HG03558 (cell line): ENCODE data around the gene SNAI1.
A peak's percentile ranks its signal among the peaks of the same experiment; 100 is the strongest.
"Not testable (repeated sequence)": the region's sequence is repeated elsewhere in the genome, so short reads cannot be mapped to it uniquely, and the experiment has no call there.

Source experiments
- ATAC-seq: cut with Tn5 transposase; IDR thresholded peaks from one replicate; pipeline ENCODE4 v1.9.1; 2021; ENCODE audit warnings: moderate number of reproducible peaks; ENCODE audit not compliant: unreplicated experiment; ENCODE audit errors: extremely low read depth

The SNAI1 gene

DNA sequence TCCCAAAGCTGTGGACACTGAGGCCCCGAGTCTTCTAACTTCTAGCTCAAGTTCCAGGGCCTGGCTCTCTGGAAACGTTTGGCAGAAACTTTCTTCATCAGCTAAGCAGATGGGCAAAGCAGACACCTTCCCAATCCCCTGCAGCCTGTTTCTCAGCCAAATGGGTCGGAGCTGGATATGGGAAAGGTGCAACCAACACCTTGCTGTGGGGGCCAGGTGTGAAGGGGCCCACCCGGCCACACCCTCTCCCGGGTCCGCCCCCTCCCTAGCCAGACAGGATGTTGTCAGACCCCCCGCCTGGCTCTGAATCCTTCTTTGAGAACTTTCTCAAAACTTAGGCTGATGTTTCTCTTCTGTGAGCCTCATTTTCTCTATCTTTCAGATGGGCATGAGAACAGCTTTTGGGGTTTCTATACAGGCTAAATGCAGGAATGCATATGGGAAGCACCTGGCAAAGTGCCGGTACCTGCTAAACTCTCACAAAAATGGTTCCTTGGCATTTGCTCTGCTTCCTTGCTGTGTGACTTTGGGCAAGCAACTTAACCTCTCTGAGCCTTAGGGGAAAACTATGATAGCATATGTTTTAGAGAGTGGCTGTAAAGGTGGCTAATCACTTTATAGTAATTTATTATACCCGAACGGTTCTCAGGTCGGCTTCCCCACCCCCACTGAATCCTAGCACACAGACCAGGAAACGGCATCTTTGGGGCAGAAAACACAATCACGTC is 1.8 kb downstream of the SNAI1 start:
- no peak for ATAC-seq

DNA sequence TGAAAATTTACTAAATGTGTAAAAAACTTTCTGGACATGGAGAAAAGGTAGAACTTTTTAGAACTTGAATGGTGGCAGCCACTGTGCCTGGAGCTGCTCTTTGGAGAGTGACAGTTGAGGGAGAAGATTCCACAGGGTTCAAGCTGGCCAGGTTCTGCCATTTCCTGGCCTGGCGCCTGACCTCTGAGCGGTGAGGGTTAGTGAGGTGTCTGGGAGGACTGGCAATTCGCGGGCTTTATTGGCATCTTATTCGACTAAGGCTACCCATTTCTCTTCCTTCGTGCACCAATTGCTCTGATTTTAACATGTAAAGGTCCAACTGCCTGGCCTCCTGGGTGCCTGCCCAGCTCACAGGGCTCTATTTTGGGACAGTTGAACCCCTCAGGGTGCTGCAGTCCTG is 2.4 kb downstream of the SNAI1 start:
- ATAC-seq: no peak

DNA sequence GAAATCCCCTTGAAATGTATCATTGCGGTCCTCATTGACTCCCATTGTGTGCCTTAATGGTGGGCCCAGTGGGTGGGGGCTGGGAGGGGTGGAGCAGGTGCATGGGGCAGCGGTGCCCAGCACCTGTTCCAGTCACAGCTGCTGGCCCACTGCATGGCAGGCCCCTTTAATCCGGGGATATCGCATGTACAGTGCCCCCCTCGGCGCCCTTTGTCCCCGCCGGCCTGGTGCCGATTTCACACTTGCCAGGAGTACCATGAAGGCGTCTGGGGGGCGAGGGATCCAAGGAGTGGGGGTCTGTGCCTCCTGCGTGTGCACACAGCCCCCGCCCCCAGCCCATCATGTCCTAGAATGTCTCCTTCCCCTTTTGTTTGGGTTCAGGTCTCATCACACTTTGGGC is 2.8 kb downstream of the SNAI1 start:
- ATAC-seq: no peak

DNA sequence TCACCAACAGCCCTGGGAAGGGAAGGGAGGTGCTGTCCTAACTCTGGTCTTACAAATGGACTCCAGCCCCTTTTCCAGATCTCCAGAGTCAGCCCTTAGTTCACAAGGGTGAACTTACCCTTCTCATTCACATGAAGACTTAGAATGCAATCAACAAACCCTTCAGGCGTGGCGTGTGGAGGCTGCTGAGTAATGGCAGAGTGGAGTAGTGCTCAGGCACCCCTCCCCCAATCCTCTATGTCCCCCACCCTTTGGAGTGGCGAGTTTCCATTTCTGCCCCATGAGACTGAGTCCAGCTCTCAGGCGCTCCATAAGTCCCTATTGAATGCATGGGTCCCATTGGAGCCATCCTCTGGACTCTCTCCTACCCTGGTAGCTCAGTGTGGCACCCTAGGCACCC is 3.3 kb downstream of the SNAI1 start:
- no peak for ATAC-seq

DNA sequence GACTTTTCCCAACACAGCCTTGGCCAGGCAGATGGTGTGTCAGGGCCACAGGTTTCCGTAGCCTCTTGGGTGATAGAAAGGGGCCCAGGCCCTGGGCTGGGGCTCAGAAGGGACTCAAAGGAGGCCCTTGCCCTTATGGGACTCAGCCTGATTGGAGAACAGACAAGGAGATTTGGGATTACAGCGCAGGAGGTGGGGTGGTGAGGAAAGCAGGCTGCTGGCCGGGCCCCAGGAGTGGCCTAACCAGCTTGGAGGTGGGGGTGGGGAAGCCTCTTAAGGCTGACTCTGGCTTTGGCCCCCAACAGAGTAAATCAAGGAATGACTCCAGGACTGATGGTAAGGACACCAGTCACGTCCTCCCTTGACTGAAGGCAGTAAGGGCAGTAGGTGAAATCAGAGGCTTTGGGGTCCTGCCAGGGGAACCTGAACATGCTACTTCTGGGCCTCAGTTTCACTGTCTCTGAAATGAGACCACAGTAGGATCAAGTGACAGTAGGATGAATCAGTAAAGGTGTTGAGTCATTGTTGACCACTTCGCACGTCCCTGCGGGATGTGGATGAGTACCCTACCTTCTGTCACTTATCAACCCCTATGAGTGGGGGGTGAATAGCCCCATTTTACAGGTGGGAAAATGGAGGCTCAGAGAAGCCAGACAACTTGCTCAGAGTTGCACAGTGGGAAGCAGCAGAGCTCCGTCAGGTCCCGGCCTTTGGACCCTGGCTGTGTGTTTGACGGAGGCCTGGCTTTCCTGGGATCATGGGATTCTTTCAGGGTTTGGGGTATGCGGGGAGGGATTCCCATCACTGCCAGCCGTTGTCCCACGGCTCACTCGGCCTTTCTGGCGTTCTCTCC is 4.5 kb downstream of the SNAI1 start:
- ATAC-seq: no peak

DNA sequence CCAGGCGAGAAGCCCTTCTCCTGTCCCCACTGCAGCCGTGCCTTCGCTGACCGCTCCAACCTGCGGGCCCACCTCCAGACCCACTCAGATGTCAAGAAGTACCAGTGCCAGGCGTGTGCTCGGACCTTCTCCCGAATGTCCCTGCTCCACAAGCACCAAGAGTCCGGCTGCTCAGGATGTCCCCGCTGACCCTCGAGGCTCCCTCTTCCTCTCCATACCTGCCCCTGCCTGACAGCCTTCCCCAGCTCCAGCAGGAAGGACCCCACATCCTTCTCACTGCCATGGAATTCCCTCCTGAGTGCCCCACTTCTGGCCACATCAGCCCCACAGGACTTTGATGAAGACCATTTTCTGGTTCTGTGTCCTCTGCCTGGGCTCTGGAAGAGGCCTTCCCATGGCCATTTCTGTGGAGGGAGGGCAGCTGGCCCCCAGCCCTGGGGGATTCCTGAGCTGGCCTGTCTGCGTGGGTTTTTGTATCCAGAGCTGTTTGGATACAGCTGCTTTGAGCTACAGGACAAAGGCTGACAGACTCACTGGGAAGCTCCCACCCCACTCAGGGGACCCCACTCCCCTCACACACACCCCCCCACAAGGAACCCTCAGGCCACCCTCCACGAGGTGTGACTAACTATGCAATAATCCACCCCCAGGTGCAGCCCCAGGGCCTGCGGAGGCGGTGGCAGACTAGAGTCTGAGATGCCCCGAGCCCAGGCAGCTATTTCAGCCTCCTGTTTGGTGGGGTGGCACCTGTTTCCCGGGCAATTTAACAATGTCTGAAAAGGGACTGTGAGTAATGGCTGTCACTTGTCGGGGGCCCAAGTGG is 5.3 kb downstream of the SNAI1 start:
- ATAC-seq: no peak

DNA sequence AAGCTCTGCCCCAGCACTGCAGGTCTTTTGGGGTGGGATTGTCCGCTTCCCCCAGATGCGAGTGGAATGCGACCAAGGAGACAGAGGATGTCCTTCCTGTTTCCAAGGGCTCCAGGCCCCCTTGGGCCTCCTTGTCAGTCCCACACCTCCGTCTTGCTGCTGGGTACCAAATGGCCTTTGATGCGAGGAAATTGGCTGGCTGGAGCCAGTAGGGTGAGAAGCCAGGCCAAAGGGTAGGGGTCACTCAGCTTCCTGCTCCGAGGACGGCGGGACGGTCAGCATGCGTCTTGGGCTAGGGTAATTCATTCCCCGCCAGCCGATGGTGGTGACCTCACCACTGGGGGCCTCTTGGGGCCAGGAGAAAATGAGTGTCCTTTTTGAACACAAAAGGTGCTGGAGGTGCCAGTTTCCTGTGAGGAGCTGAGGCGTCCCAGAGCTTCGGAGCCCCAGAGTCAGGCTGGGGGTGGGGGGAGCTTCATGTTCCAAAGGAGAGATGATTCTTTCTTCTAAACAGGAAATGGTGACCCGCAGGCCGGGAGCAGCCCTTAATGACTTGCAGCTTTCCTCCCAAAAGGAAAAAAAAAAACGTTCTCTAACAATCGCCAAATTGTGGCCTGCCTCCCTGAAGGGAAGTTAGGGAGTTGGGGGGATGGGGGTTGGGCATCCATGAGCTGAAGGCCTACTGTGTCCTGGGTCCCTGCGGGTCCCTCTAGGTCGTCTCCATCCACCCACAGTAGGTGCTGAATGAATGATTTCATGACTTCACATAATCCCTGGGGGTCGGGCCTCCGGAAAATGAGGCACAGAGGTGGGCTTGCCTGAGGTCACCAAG is 6.7 kb downstream of the SNAI1 start:
- no peak for ATAC-seq

DNA sequence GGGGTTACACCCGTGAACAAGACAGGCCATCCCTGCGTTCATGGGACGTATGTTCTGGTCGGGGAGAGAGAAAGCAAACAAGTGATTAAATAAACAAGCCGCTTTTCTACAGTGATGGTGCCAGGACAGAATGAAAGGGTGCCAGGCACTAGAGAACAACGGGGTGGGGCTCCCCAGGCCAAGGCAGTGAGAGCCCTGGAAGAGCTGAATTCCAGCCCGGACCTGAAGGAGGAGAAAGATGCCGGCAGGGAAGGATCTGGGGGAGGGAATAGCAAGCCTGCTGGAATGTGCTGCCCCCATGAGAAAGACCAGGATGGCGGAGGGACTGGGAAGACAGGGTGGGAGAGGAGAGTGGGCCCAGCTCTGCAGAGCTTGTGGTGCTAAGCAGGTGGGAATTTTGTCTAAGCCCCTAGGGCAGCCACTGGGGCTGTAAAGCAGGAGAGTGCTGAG is 7.5 kb downstream of the SNAI1 start:
- ATAC-seq: no peak

DNA sequence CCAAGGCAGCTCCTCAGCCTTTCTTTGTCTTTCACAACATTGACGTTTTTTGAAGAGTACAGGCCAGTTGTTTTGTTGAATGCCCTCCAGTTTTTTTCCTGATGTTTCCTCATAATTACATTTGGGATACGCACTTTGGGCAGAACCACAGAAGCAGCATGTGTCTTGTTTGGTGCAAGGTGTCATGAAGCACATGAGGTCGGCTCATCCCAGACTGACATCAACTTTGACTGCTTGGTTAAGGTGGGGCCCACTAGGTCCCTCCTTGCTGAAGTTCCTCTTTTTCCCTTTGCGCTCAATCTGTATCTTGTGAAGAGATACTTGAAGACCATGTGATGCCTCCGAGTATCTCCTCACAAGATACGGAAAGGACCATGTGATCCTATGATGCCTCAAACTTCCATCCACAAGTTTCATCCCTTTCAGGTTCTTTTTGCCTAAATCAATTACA is 10.5 kb downstream of the SNAI1 start:
- ATAC-seq: no peak

DNA sequence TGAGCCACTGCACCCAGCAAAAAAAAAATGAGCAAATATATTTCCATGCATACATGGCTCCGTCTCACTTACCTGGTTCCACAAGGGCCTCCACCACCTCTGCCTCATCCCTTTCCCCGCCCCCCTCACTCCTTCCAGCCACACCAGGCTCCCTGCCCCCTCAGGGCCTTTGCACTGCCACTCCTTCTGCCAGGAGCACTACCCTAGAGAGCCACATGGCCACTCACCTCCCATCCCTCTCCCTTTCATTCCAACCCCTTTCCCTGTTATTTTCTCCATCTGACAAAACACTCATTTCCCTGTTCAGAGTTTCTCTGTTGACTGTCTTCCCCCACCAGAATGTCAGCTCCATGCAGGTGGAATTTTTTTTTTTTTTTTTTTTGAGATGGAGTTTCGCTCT is 12.8 kb downstream of the SNAI1 start:
- ATAC-seq: no peak

DNA sequence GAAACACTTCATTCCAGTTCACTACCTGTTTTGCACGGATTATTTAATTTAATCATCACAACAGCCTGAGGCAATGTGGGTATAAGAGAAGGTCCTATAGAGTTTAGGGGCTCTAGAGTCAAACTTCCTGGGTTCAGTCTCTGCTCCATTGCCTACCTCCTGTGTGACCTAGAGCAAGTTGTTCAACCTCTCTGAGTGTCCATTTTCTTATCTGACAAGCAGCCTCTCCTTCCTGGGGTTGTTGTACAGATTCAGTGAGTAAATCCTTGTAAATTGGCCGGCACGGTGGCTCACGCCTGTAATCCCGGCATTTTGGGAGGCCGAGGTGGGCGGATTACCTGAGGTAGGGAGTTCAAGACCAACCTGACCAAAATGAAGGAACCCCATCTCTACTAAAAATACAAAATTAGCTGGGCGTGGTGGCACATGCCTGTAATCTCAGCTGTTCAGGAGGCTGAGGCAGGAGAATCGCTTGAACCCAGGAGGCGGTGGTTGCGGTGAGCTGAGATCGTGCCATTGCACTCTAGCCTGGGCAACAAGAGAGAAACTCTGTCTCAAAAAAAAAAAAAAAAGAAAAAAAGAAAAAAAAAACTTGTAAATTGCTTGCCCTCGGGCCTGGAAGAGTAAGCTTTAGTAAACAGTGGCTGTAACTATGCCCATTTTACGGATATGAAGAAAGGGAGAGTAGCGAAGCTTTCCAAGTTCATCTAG is 15.9 kb downstream of the SNAI1 start:
- not testable (repeated sequence) for ATAC-seq

DNA sequence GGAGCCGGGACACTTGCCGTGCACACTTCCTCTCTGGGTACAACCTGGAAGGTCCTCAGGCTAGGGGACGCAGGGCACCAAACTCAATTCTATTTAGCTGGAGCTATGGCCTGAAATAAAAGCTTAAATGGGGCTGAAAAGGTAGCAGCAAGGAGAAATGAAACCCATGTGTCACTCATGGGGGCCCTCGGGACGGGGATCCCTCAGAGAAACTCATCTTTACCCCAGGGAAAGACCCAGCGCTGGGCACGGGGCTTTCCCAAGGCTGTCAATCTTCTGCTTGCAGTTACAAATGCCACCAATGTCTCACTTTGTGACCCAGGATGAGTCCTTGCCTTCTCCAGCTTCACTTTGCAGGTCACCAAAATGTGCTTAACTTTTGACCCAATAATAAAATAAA is 16.5 kb downstream of the SNAI1 start:
- ATAC-seq: peak; percentile 59

DNA sequence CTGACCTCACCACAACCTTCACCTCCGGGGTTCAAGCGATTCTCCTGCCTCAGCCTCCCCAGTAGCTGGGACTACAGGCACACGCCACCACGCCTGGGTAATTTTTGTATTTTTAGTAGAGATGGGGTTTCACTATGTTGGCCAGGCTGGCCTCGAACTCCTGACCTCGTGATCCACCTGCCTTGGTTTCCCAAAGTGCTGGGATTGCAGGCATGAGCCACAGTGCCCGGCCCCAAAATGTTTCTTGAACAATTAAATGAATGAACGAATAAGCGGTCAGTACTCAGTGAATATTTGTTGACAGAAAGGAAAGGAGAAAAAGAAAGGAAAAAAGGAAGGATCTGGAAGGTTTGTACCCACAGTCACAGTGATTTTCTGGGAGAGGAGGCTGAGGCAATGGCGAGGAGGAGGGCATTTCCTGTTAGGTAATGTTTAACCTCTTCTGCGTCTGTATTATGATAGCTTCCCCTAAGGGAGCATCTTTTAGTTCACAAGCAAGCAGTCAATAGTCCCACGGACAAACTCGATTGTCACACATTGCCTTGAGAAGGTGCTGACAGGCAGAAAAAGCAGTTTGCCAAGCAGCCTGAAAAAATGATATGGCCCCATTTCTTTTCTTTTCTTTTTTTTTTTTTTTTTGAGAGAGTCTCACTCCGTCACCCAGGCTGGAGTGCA is 17.9 kb downstream of the SNAI1 start:
- not testable (repeated sequence) for ATAC-seq

DNA sequence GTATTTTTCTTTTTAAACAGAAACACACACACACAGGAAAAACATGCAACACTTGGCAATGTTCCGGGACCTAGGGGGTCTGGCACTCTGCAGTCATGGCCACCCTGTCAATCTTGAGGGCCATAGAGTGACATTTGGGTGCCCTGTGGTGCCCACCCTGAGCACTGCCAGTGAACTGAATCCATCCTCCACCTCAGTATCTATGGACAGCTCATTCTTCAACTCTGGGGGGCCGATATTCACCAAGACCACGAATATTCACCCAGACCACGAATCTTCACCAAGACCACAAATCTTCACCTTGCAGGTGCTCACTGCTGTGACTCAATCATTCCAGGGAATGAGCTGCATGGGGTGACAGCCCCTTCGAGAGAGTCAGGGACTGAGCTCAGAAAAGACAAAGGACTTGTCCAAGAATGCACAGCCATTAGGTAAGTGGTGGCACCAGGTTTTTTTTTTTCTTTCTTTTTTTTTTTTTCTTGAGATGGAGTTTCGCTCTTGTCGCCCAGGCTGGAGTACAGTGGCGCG is 19.1 kb downstream of the SNAI1 start:
- ATAC-seq: no peak

DNA sequence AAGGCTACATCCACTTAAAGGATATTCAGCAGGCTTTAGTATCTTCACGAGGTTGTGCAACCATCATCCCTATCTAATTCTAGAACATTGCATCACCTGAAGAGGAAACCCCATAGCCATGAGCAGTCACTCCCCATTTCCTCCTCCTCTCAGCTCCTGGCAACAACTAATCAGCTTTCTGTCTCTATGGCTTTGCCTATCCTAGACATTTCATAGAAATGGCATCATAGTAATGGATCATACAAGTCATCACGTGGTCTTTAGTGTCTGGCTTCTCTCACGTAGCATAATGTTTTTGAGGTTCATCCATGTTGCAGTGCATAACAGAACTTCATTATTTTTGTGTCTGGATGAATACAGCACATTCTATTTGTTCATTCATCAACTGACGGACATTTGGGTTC is 20.5 kb downstream of the SNAI1 start:
- no peak for ATAC-seq

DNA sequence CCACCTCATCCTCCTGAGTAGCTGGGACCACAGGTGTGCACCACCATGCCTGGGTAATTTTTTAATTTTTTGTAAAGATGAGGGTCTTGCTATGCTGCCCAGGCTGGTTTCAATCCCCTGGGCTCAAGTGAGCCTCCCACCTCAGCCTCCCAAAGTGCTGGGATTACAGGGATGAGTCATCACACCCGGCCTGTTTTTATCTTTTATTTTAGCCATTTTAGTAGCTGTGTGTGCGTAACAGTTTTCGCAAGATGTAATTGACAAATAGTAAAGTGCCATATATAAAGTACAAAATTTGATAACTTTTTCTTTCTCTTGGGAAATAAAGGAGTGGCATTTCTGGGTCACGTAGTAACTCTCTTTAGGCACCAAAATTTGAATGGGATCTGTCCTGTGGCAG is 21.4 kb downstream of the SNAI1 start:
- no peak for ATAC-seq

DNA sequence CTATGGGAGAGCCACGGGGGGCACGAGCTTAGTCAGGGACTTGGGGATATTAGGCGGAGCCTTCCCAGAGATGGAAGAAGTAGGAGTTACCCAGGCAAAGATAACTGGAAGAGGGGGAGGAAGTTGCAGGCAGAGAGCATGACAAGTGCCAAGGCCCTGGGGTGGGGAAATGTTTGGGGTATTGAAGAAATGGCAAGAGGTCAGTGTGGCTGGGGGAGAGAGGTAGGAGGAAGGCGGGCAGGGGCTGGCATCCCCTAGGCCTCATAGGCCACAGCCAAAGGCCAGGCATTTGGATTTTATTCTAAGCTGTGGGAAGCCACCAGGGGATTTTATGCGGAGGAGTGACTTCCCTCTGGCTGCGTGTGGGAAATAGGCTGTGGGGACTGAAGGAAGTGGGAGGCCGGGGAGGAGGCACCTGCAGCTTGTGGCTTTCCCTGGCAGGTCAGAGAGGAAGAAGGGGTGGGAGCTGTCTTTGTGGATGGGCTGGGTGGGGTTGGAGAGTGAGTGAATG is 22.7 kb downstream of the SNAI1 start:
- no peak for ATAC-seq

DNA sequence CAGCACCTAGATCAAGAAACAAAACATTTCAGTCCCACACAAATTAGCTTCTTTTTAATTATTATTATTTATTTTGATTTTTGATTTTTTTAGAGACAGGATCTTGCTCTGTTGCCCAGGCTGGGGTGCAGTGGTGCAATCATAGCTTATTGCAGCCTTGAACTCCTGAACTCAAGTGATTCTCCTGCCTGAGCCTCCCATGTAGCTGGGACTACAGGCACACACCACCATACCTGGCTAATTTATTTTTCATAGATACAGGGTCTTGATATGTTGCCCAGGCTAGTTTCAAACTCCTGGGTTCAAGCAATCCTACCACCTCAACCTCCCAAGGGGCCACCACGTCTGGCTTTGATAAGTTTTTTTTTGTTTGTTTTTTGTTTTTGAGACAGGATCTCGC is 24.6 kb downstream of the SNAI1 start:
- ATAC-seq: no peak
